ENCODE results near the gene ERBB4. TPM values are rescaled to one million over a fixed set of nuclear protein-coding genes. Genes with fewer than 3 reads are reported as not detected.

The ERBB4 gene
- polyA plus RNA-seq, 1 donor from 2014 or later = not detected

DNA sequence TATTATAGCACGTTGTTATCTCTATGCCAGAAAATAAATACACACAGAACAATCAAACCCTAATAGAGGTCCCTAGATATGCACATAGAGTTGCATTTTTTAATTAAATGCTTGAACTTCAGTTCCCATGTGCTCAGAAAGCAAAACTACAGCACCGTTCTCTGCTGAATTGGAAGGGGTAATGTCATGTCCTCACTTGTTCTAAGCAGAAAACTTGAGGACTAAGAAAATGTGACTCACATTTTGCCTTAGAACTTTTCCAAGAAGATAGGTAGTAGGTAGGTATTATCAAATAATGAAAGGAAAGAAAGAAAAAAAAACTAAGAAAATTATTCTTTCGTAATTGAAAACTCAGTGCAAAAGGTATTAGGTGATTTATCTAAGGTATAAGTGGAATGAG is 607.3 kb downstream of the ERBB4 start:
- no peaks in the 10 kb centered on the region for H3K36me3 Mint-ChIP-seq
- H3K27ac Mint-ChIP-seq = no peak overlapping the region
- no peaks in the 10 kb centered on the region for H3K27me3 Mint-ChIP-seq
- H3K9me3 Mint-ChIP-seq = no peaks in the 10 kb centered on the region
- H3K4me3 Mint-ChIP-seq = peak overlapping the region in 1 of 4 donors; percentile 39
- H3K4me1 Mint-ChIP-seq = no peaks in the 10 kb centered on the region

- no peak overlapping the region for H3K27ac Mint-ChIP-seq
- H3K27me3 Mint-ChIP-seq = no peaks in the 10 kb centered on the region
- H3K4me3 Mint-ChIP-seq = no peak overlapping the region
- no peaks in the 10 kb centered on the region for H3K36me3 Mint-ChIP-seq
- H3K4me1 Mint-ChIP-seq = no peaks in the 10 kb centered on the region
- H3K9me3 Mint-ChIP-seq = no peaks in the 10 kb centered on the region
Measured at GRCh38 chr2:211930331-211930730, 608.3 kb downstream of the ERBB4 start.

DNA sequence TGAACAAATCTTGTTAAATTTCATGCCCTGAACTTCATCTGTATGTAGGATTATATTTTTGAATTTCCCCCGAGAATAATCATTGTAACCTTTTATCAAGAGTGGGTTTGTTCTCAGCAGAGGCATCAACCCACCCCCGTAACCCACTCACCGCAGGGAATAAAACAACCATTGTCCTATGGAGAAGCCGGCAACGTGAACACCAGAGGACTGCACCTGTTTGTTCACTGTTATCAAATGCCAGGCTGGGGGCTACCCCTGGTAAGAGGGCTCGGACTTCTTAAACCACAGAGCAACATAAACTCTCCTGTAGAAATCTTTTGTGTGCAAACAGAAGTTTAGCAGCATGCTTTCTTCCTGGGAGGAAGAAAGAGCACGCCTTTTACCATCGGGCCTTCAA is 610.4 kb downstream of the ERBB4 start:
- Mint-ChIP-seq H3K27ac (no peak overlapping the region), H3K27me3 (no peaks in the 10 kb centered on the region), H3K9me3 (no peaks in the 10 kb centered on the region), H3K36me3 (no peaks in the 10 kb centered on the region), H3K4me1 (no peaks in the 10 kb centered on the region), H3K4me3 (no peak overlapping the region)

GRCh38 chr2:211923019-211923418 is 615.6 kb downstream of the ERBB4 start:
- no peaks in the 10 kb centered on the region for H3K36me3 Mint-ChIP-seq

DNA sequence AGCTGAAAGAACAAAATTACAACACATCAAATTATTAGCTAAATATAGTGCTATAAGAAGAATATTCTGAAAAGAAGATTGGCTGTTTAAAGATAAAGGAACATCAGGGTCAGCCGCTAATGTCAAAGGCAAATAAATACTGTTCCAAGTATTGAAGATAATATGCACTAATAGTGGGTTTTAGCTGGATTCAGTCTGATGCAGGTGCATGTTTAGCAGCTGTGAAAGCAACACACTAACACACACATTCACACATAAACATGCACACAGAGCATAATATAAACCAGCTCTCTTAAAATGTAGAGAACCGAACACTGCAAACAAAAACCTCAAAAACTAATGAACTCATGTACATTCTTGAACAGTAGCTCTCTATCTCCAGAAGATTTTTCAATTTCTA is 634.6 kb downstream of the ERBB4 start:
- Mint-ChIP-seq H3K9me3 (no peaks in the 10 kb centered on the region), H3K36me3 (no peaks in the 10 kb centered on the region), H3K4me1 (no peaks in the 10 kb centered on the region), H3K27ac (no peak overlapping the region), H3K27me3 (no peaks in the 10 kb centered on the region), H3K4me3 (no peak overlapping the region)

More at GRCh38 chr2:211923019-211923418, 615.6 kb downstream of the ERBB4 start:
- Mint-ChIP-seq H3K4me3 (no peak overlapping the region), H3K4me1 (no peaks in the 10 kb centered on the region), H3K27ac (no peak overlapping the region), H3K9me3 (peaks cover 0 to 6% (median 2%) of the 10 kb centered on the region in 3 donors), H3K27me3 (no peaks in the 10 kb centered on the region)

- Mint-ChIP-seq H3K9me3 (no peaks in the 10 kb centered on the region), H3K4me1 (no peaks in the 10 kb centered on the region), H3K4me3 (no peak overlapping the region), H3K36me3 (no peaks in the 10 kb centered on the region), H3K27me3 (no peaks in the 10 kb centered on the region), H3K27ac (no peak overlapping the region)
Measured at GRCh38 chr2:211901226-211901846, 637.3 kb downstream of the ERBB4 start.

DNA sequence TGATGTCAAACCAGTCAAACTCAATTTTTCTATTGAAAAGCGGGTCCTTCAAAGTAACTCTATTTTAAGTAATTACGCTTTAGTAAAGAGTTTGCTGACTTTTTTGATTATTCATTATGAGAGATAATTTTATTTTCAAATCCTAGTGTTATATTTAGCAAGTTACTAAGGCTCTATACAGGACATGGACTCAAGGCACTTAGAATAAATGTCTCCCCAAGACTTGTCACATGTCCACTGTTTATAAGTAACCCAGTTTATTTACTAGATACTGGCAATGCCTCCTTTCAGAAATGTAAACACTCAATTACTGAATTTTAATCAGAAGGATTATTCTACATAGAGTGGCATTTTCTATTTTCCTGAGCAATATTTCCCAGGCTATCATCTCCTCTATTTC is 638.1 kb downstream of the ERBB4 start:
- H3K4me3 Mint-ChIP-seq = no peak overlapping the region
- peaks cover 0 to 6% (median 2%) of the 10 kb centered on the region in 3 donors for H3K9me3 Mint-ChIP-seq
- H3K27me3 Mint-ChIP-seq = no peaks in the 10 kb centered on the region
- no peaks in the 10 kb centered on the region for H3K36me3 Mint-ChIP-seq
- no peak overlapping the region for H3K27ac Mint-ChIP-seq
- H3K4me1 Mint-ChIP-seq = no peaks in the 10 kb centered on the region

DNA sequence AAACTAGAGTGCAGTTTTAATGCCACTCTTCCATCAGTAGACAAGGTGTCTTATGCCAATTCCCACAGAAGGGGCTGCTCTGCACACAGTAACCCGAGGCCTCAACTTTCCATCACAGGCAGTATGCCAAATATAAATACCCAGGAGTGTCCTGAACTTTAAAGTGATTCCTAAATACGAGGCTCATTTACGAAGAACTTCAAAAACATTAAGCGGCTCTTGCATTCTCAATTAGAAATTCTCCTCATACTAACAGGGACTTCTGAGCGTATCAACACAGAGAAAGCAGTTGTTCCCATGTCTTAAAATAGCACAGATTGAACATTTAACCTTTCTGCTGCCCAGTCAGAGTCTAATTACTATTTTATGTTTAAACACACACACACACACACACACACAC is 638.6 kb downstream of the ERBB4 start:
- no peak overlapping the region for H3K27ac Mint-ChIP-seq

DNA sequence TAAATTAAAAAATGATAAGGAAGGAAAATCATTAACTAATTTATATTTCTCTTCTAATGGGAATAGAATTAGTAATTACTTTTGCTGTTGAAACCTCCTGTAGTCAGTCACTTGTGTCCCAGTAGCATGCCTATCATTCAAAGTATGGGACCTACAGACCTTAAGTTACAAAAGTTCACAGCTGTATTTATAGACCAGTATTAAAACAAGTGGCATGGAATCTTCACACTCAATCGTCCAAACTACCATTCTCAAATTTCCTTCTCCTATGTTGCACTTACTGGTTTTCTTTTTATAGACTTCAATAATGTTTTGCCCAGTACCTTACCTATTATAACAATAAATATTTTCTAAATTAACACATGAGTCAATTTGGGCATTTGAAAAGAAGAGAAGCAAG is 639.9 kb downstream of the ERBB4 start:
- no peaks in the 10 kb centered on the region for H3K27me3 Mint-ChIP-seq
- peaks cover 0 to 8% (median 3%) of the 10 kb centered on the region in 3 donors for H3K9me3 Mint-ChIP-seq
- no peaks in the 10 kb centered on the region for H3K4me1 Mint-ChIP-seq
- no peaks in the 10 kb centered on the region for H3K36me3 Mint-ChIP-seq
- no peak overlapping the region for H3K27ac Mint-ChIP-seq
- H3K4me3 Mint-ChIP-seq = no peak overlapping the region

More for the DNA sequence above, 638.6 kb downstream of the ERBB4 start:
- H3K4me3 Mint-ChIP-seq = no peak overlapping the region
- H3K27me3 Mint-ChIP-seq = no peaks in the 10 kb centered on the region
- peaks cover 0 to 8% (median 3%) of the 10 kb centered on the region in 3 donors for H3K9me3 Mint-ChIP-seq
- no peaks in the 10 kb centered on the region for H3K36me3 Mint-ChIP-seq
- no peaks in the 10 kb centered on the region for H3K4me1 Mint-ChIP-seq

DNA sequence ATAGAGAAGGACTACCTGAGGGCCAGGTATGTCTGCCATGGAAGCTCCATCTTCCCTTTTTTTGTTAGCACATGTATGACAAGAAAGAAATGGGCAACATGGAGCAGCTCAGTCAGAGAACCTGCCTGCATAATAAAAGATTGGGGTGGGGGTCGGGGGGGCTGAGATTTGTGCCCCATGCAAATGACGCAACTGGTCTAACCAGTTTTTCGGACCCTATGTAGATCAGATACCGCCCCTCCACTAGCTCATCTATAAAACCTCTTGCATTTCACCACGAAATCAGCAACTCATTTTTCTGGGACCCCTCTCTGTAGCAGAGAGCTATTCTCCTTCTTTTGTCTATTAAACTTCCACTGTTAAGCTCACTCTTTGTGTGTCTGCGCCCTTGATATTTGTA is 657.2 kb downstream of the ERBB4 start:
- Mint-ChIP-seq H3K4me1 (no peaks in the 10 kb centered on the region), H3K9me3 (peaks cover 0 to 2% (median 2%) of the 10 kb centered on the region in 3 donors), H3K27ac (no peak overlapping the region), H3K27me3 (no peaks in the 10 kb centered on the region), H3K4me3 (no peak overlapping the region), H3K36me3 (no peaks in the 10 kb centered on the region)

DNA sequence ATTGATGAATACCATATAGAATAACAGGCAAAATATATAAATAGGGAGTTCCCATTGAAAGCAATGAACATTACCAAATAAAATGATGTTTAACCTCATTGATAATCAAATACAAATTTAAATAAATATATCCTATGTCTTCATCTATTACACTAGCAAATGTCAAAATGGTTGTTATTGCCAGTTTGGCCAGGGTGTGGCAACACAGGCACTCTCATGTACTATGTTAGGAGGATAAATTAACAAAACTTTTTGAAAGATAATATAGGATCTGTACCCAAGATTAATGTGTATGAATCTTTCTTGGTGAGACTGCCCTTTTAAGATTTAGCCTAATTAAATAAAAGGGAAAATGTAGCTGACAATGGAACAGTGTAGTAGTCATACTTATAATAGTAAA is 659.3 kb downstream of the ERBB4 start:
- H3K27ac Mint-ChIP-seq = no peak overlapping the region
- H3K27me3 Mint-ChIP-seq = no peaks in the 10 kb centered on the region
- no peaks in the 10 kb centered on the region for H3K4me1 Mint-ChIP-seq
- H3K36me3 Mint-ChIP-seq = no peaks in the 10 kb centered on the region
- peak overlapping the region in 1 of 4 donors; percentile 43 for H3K4me3 Mint-ChIP-seq
- H3K9me3 Mint-ChIP-seq = peaks cover 0 to 4% (median 2%) of the 10 kb centered on the region in 3 donors

- no peaks in the 10 kb centered on the region for H3K4me1 Mint-ChIP-seq
- H3K27me3 Mint-ChIP-seq = no peaks in the 10 kb centered on the region
- no peak overlapping the region for H3K27ac Mint-ChIP-seq
- H3K36me3 Mint-ChIP-seq = no peaks in the 10 kb centered on the region
- no peak overlapping the region for H3K4me3 Mint-ChIP-seq
- peaks cover 0 to 4% (median 0%) of the 10 kb centered on the region in 3 donors for H3K9me3 Mint-ChIP-seq
Measured at GRCh38 chr2:211877061-211877460, 661.5 kb downstream of the ERBB4 start.

DNA sequence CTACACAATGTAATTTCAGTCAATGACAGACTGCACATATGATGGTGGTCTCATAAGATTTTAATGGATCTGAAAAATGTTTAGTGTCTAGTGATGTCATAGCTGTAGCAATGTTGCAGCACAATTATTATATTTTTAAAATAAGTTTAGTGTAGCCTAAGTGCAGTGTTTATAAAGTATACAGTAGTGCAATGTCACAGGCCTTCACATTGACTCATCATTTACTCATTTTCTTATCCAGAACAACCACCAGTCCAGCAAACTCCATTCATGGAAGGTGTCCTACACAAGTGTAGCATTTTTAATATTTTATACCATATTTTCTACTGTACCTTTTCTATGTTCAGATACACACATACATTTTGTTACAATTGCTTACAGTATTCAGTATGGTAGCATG is 663.1 kb downstream of the ERBB4 start:
- peaks cover 0 to 2% (median 0%) of the 10 kb centered on the region in 3 donors for H3K9me3 Mint-ChIP-seq
- H3K4me1 Mint-ChIP-seq = no peaks in the 10 kb centered on the region
- no peak overlapping the region for H3K4me3 Mint-ChIP-seq
- H3K36me3 Mint-ChIP-seq = no peaks in the 10 kb centered on the region
- no peaks in the 10 kb centered on the region for H3K27me3 Mint-ChIP-seq
- no peak overlapping the region for H3K27ac Mint-ChIP-seq

DNA sequence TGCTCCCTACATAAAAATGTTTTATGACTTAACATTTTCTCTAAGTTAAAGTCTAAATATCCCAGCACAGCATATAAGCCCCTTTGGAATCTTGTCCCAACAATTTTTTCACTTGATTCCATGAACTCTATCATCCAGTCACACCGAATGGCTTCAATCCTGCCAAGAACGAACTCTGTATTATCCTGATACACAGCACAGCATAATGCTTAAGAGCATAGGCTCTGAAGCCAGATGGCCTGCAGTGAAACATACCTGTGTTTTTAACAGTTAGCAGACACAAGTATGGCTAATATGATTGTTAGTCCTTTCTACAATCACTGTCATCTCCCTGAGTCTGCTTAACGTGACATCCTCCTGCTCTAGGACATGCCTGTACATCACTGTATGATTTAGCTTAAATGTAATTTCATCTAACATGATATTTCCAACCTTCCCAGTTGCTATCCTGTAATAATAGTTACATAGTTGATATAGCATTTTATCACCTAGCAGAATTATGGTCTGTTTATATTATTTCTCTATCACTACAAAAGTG is 669.5 kb downstream of the ERBB4 start:
- Mint-ChIP-seq H3K27ac (peak overlapping the region in 1 of 3 donors; percentile 18), H3K4me3 (no peak overlapping the region), H3K9me3 (peaks cover 0 to 5% (median 1%) of the 10 kb centered on the region in 3 donors), H3K27me3 (no peaks in the 10 kb centered on the region), H3K36me3 (no peaks in the 10 kb centered on the region), H3K4me1 (no peaks in the 10 kb centered on the region)

DNA sequence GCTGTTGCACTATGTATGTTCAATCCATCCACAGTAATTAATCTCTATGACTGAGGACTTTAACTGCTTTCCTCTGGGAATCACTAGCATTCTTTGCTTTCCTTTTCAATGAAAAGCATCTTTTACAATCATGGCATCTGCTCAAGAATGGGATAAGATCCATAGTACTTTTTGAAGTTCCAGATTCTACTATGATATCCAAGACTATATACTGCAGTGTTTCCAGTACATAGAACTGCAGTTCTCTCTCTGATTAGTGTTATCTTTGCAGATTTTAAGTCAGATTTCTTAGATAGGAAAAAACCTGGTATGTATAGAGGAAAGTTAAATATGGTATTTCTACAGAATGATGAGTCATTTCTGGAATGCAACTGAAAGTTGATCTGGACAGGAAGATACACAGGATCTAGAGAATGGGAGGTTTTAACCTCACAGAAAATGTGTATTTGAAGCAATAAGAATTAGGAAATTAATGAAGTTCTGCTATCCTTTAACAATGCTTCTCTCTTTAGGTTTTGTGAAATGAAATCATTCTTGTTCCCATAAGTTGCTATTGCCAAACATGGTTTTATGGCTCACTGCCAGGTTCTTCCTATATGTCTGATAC is 670.7 kb downstream of the ERBB4 start:
- Mint-ChIP-seq H3K4me3 (no peak overlapping the region), H3K4me1 (no peaks in the 10 kb centered on the region), H3K36me3 (no peaks in the 10 kb centered on the region), H3K9me3 (peaks cover 0 to 7% (median 4%) of the 10 kb centered on the region in 3 donors), H3K27me3 (no peaks in the 10 kb centered on the region), H3K27ac (no peak overlapping the region)

DNA sequence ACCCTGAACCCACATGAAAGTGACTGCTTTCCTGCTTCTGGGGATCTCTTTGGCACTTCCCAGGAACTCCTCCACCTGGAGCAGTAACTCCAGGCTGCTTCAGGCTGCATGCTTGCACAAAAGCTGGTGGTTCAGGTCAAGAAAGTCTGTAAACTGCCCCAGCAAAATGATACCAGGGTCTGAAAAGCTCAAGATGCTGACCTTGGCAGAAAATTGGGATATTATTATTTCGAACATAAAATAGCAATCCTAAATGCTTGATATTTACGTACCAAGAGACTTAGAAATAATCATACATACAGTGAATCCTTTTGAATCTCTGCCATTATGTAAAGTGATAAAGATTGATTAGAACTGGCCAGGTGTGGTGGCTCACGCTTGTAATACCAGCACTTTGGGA is 674.3 kb downstream of the ERBB4 start:
- H3K9me3 Mint-ChIP-seq = peaks cover 0 to 7% (median 4%) of the 10 kb centered on the region in 3 donors
- no peaks in the 10 kb centered on the region for H3K36me3 Mint-ChIP-seq
- no peaks in the 10 kb centered on the region for H3K27me3 Mint-ChIP-seq
- H3K27ac Mint-ChIP-seq = no peak overlapping the region
- H3K4me1 Mint-ChIP-seq = no peaks in the 10 kb centered on the region
- H3K4me3 Mint-ChIP-seq = no peak overlapping the region

Measured in IgD-negative memory B cell (primary cell).